ENCODE data around the gene EIF5A.

The EIF5A gene

DNA sequence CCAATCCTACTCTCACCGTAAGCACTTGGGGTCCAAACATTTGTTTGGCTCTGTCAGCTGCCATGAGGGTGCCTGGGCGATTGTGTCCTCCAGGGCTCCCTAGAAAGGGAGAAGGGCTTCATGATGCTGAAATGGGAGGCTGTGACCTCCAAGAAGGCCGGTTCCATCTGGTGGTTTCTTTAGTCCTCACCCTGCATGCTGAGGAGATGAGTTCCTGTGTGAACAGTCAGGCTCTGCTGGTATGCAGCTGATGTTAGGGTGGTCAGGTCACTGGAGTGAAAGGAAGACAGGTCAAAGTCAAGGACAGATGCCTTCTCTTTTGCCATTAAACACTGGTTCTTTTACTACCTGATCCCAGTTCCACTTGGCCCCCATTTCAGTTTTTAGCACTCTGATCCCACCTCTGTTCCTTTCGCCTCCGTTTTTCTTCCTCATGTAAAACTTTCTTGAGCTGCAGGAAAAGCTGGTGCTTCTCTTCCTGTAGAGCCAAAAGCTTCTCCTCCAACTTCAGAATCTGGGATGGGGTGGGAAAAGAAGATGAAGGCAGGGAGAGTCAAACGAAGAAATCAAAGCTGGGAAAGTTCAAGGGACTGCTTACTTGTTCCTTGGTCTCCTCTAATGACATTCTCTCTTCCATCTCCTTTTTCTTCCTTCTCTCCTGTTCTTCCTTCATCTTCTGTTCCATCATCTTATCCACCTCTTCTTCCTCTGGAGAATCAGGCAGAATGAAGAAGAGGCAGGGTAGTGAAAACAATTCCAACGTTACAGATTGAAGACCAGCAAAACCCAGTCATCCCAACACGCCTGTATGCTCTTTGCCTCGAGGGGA, 6.7 kb downstream of the EIF5A start:
- peak; percentile 16 for DNase-seq

DNA sequence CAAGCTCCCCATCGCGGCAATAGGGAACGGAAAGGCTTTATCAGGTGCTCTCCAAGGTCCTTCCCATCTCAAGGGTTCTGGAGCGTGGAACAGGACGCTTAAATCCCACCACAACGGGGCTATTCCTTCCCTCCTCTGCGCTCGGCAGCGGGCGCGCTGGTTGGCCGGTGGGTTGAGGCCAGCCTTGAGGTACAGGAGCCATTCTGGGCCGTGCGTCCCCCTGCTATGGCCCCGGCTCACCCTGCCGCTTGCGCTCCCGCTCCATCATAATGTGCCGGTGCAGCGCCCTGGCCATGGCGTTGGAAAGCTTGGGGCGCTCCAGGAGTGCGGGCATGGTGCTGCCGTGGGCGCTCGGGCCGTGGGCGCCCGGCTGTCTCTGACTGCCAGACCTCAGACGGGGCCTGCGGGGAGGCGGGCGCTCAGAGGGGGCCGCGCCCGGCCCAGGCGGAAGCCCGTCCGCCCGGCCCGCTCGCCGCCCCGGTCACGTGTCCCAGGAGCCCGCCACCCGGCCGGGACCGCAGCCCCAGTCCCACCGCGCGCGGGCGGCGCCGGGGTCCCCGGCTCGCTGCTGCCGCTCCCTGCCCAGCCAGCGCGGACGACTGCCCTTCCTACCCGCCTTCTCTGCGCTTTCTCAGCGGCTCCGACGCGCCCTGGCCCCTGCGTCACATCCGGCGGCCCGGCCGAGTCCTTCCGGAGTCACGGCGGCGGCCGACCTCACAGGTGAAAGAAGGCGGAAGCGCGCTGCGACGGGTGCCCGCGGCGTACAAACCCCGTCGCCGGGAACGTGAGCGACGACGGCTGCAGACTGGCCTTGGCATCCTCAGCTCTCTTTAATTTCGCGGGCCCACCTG, 7.5 kb downstream of the EIF5A start, which contains the start of gene GPS2:
GPS2 (minus strand) TSS at position 642 of the 851 bp plus-strand sequence; CDS start at position 334, 308 bp downstream.
- peak; percentile 77 for DNase-seq

DNA sequence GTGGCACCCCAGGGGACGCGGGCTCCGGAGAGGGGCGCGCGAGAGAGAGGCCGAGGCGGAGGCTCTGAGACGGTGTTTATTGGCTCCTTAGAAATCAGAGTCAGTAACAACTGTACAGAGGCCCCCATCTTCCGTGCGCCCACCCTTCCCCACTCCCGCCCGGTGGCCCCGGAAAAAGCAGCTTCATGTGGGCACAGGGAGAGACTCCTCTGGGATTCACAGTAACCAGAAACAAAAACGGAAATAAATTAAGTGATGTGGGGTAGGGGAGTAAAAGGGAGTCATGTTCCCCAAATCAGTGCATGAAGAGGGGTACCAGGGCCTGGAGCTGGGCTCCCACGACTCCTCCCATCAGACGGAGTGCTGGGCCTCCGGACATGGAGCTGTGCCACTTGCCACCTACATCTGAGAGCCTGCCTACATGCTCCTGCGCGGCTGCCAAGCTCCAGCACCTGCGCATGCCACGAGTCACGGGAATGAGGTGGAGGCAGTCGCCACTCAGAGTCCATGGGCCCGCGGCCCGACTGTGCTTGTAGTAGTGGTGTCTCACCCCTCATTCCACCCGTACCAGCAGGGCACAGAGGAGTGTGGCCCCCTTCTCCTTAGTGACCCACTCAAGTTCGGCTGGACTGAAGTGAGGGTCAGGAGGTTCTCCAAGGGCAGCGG, 8.3 kb downstream of the EIF5A start:
- no peak for DNase-seq

DNA sequence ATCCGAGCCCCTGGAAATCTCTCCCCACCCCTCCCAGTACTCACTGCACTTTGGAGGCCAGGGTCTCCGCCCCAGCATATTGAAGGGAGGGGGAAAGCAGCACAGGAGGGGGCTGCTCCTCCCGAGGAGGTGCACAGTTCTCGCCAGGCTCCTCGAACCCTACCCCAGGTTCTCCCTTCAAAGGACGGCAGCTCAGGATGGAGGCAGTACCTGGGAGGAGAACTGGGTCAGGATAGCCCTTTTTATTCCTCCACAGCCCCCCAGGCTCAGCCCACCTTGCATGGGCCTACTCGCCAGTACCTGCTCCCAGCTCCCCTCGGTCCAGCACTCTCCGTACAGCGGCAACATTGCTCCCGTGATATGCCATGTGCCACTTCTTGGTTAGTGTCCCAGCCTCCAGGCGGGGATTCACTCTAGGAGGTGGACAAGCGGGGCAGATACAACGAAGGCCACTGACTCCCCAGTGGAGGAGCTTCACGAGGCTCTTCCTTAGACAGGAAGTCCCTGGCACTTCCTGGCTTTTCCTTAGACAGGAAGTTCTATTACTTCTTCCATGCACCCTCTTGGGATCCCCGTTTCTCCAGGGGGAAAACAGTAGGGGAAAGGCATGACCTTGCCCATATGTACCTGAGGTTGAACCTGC, 9.9 kb downstream of the EIF5A start:
- DNase-seq, result no peak

DNA sequence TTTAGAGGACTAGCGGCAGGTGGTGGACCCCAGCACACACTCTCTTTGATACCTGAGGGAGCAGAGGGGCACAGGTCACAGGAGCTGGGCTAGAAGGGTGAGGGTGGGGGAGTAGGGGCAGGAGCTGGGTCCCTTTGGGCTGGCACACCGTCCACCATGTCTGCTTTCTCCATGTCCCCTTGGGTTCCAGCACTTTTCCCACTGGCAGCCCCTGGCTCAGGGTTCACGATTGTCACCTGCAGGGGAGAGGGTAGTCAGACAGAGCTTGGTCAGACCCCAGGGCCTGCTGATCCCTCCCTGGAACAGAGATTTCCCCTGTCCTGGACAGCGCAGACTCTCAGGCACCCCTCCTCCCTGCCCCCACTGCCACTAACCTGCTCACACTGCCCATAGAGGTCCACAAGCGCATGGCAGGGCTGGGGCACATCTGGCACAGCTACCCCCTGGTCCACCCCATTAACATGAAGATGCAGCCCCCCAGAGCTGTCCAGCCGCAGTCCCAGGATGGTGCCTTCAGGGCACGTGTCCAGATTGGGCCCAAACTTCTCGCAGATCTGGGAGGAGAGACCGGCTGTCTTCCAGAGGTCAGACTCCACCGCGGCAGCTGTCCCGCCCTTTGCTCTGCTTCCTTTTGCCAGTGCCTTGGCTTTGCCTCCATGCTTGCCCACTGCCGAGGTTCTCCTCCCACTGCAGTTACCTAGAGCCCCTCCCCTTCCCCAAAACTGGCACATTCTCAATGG, 10.9 kb downstream of the EIF5A start:
- no peak for DNase-seq

DNA sequence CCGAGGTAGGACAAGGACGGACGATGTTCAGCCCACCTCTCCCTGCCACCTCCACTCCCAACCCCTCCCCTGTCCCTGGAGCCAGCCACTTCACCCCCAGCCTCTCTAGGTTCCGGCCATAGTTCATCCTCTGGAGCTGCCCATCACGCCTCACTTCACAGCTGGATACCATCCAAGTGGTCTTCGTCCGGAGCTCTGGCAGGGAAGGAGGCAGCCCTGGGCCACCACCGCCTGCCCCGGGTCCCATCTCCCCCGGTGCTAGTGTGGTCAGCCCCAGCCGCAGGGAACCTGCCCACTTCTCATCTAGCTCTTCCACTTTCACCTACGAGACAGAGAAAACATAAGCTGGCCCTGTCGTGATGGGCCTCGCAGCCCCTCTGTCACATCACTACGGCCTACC, 14.0 kb downstream of the EIF5A start:
- DNase-seq, result no peak

DNA sequence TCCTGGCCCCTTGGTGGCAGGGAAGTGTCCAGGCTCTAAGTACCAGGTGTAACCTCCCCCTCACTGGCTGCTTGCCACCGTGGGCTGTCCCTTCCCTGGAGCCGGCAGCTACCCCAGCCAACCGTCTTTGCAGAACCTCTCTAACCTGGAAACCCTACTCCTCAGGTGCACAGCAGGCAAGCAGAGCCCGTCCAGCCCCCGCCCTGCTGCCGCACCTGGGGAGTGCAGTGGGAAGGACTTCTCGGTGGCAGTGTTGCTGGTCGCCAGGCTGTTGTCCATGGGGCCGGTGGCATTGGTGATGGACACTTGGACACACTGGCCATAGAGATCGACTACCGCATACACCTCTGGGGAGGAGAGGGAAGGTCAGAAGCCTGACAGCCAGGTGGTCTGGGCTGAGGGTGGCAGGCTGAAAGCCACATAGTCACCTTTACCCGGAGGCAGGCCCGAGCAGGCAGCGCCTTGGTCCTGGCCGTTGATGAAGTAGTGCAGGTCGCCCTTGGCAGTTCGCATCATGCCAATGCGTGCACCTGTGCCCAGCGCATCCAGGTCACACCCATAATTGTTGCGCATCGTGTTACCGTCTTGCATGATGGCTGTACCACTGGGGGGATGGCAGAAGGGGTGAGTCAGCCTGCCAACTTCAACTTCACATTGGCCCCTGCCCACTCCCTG, 15.2 kb downstream of the EIF5A start:
- DNase-seq, result no peak

DNA sequence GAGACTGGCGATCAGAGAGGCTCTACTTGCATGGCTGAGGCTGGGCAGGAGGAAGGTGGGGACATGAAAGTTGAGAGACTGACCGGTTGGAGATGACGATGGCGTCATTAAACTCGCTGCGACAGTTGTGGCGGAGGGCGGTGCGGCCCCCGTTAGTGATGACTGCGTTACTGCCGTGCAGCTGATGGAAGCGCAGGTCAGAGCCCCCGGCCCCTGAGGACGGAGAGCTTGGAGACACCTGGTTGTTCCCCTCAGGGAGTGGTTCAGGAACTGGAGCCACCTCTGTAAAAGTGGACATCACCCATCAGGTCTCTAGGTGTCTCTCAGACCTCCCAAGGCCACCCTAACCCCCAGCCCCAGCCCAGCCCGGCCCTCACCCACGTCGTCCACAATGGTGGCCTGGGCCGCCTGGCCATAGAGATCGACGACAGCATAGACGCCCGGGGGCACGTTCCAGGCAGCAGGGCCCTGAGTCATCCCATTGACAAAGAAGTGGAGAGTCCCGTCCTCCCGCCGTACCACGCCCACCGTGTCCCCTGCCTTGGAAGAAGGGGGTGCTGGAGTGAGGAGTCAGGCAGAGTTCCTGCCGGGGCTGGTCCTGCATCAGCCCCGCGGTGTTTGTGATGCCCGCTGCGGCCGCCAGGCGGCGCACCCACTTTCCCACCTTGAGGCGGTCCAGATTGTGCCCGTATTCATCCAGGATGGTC, 16.5 kb downstream of the EIF5A start:
- DNase-seq, result no peak

DNA sequence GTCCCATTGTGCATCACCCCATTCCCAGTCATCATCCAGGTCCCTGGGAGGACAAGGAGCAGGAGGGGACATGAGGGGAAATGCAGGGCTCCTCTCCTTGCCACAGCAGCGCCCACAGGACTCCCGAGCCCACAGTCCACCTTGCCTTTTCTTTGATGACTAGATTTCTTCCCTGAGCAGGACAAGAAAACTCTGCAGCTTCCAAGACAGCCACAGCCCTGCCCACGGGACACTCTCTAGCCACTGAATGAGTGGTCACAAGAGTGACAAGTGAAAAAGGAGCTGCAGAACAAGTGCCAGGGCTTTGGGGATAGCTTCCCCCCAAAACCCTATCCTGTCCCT, 17.0 kb downstream of the EIF5A start:
- no peak for DNase-seq

DNA sequence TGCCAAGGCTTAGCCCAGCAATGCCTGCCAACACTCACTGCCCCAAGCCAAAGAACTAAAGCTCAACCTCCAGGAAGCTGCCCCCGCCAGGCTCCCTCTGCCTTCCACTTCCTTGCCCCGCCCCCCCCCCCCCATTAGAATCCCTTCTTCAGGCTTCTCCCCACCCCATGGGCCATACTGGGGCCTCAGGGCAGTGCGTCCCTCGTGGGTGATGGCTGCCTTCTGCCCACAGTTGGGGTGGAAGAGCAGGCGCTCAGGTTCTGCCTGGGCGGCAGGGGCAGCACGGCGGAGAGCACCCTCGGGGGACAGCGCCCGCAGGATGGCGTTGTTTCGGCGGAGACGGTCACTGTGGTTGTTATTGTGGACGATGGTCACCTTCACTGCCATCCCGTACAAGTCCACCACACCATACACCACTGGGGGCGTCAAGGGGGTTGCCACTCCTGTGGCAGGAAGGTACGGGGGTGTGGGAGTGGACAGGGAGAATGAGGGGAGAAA, 17.7 kb downstream of the EIF5A start:
- DNase-seq, result no peak

DNA sequence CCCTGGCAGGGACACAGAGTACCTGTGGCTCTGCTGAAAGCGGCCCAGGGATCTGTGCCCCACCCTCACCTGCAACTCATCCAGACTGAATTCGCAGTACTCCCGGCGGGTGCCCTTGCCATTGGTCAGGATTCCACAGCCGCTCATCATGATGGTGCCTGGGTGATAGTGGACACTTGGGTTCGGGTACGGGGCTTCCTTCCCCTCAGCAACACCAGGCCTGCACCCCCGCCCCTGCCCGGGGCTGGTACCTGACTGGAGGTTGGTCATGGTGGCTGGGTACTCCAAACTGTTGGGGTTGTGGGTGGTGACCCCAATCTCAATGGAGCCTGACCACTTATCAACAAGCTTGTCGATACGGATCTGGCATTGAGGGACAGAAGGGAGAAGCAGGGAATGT, 18.8 kb downstream of the EIF5A start:
- no peak for DNase-seq

DNA sequence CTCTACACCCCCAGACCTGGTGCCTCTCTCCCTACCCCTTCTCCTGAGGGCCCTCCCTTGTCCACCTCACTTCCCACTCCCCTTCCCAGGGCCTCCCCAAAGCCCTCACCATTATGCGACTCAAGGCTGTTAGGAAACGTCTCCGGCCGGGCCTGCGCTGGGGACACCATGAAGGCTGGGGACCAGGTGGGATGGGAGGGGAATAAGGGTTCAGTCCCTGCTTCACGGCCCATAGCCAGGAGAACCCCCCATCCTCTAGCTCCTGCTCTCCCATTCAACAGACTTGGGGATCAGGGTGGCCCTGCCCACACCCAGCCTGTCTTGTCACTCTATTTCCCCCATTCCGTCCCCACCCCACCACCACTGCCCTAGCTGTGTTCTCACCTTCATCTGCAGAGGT, 19.6 kb downstream of the EIF5A start:
- no peak for DNase-seq

DNA sequence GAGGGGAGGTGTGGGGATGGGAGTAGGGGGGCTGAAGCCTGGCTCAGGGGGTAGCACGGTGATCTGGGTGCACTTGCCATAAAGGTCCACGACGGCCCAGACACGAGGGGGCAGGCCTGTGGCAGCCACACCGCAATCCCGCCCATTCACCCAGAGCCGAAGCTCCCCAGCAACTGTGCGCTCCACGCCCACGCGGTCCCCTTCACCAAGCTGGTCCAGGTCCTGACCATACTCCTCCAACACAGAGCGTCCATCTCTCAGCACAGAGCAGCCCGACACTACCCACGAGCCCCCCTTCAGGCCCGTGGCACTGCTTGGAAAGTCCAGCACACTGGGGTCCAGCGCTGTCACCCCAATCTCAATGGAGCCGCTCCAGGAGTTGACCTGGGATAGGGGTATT, 20.1 kb downstream of the EIF5A start:
- DNase-seq, result no peak

DNA sequence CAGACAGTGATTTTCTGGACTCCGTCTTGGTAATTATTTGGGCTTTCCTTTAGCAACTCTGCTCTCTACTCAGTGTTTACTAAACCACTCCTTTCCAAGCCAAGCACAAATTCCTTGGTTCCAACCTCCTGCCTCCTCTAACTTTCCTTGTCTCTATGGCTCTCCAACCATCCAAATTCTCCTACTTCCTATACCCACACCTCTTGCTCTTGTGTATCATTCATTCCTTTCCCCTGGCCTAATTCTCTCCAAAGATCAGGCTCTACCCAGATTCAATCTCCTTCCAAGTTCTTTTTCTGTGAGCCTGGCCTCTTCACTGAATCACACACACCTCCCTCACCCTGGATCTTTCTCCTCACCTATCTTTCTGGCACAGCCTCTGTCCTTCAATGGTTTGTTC, 20.6 kb downstream of the EIF5A start:
- DNase-seq, result no peak

DNA sequence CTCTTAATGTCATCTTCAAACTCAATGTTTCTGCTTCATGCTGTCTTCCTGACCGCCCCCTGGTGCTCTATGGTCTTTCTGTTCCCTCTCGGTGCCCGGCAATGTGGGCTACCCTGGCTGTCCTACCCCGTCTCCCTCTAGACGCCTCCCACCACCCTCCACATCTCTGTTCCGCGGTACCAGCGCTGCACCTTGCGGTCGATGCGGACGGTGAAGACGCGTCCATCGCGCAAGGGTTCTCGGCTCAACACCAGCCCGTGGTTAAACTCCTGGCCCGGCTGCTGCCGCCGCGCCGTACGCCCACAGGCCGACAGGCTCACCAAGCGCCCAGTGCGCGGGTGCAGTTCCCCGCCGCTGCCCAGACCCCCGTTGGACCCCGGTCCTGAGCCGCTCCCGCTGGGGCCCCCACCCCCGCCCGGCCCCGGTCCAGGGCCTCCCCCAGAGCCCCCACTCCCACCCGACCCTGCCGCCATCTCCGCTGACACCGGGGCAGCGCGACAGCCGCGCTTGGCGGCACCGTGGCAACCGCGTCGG, 21.5 kb downstream of the EIF5A start, which contains the start of gene NEURL4:
NEURL4 (minus strand) TSS at position 496 of the 534 bp plus-strand sequence; CDS start at position 473, 23 bp downstream.
- DNase-seq, result no peak

DNA sequence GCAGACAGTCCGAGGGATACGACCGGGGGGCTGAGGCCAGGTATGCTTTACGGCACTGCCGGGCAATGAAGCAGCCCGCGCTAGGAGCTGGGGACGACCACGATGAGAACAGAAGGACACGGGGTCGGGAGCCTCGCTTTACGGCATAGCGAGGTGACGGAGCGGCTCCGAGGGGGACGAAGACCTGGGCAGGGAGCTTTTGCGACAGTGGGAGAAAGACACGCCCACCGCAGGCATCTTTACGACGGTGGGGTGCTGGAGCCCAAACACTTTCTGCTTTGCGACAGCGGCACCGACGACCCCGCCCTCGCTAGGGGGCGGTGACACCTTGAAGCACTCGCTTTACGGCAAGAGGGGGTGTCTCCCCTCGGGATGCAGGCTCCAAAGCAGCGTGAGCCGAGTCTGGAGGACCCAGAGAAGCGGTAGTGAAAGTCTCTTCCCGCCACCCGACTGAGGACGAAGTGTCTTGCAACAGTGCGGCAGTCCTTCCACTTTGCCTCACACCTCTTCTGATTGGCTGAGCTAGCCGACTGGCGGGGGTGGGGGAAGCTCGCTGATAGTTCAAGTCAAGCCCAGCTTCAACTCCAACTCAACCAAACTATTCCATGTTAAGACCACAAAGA, 22.1 kb downstream of the EIF5A start:
- peak; percentile 99 for DNase-seq

DNA sequence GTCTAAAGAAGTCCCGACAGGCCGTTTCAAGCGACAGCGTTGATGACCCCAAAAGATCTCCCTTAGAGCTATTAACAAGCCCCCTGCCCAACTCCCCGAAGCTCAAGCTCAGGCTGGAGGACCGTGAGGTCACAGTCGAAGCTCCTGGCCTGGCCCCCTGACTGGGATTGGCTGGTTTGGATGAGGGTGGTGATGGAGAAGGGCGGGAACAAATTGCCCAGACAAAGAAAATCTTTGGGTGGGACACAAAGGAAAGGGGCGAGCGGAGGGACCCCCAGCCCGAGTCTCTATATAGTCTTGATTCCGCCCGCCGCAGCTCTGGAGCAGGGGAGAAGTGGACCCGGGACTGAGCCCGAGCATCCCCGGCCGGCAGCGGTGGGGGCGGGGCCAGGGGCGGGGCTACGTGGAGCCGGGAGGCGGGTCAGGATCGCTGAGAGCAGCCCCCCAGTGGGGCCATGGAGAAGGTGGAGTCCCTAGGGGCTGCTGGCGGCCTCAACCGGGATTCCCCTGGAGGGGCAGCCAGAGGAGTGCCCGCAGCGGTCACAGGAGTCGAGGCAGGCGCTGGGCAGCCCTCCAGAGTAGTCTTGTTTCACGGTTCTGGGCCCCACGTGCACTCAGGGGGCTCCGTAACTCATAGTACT, 22.7 kb downstream of the EIF5A start:
- peak; percentile 80 for DNase-seq

DNA sequence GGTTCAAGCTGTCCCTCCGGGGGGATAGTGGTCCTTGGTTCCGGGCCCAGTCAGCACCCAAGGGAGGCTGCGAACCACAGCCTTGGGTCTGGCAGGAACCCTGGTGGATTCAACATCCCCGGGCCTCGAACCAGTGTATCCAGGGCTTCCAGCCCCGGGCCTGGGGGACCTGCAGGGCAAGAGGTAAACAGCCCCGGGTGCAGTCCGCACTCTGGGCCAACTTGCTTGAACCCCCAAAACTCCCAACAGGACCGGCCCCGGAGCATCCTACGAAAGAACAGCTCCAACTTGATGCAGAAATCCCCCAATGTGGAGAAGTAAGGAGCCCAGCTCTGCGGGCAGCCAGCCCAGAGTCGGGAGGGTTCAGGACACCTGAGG, 23.2 kb downstream of the EIF5A start:
- no peak for DNase-seq

DNA sequence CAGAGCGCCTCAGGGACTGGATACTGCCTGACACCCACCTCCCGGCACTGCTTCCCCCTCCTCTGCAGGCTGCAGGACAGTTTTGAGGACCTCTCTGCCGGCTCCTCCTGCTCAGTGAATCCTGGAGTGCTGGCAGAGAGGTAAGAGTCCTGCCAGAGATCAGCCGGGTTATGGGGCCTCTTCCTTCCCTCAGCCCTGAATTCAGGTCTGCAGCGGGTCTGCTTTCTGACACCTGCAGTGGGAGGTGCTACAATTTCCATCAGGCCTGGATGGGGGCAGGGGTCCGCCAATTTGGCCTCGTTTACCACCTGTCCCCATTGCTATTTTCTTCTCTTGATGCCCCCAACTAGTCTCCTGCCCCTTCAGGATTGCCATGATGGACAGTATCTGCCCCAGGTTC, 24.7 kb downstream of the EIF5A start:
- DNase-seq, result no peak

Data from fibroblast of skin of abdomen (primary cell).